Common myeloid progenitor, CD34-positive (primary cell): ENCODE data around the gene PI4K2A.
"Not testable (repeated sequence)": the region's sequence is repeated elsewhere in the genome, so short reads cannot be mapped to it uniquely, and the experiment has no call there.

Source experiments
- CTCF ChIA-PET: fragments of 350-600 bp; sonication (Branson Sonifier 250); formaldehyde crosslinking; loops from one replicate; lab custom pipeline; 2021; ENCODE audit warnings: antibody characterized with exemption; lab: Charles Lee
- POLR2A ChIA-PET: fragments of 350-600 bp; sonication (Branson Sonifier 250); formaldehyde crosslinking; loops from one replicate; lab custom pipeline; 2021; ENCODE audit warnings: antibody characterized with exemption; lab: Charles Lee
- DNase-seq, 3 donors: peaks; one replicate each; pipeline versions ENCODE4 v3.0.0 to v3.0.0-alpha.2; 2013
- H3K27ac ChIP-seq, 2 experiments: 1 replicate in 1 of 2; 2 replicates in 1 of 2; pipeline ENCODE4 v1.7.0; 2013; ENCODE audit warnings: inconsistent platforms in 2 of 2, low read length in 2 of 2, mild to moderate bottlenecking in 2 of 2, low read depth in 1 of 2, moderate library complexity in 1 of 2; ENCODE audit not compliant: severe bottlenecking in 2 of 2, insufficient read depth in 1 of 2, poor library complexity in 1 of 2
- H3K27me3 ChIP-seq, 5 experiments: replicated peaks in 2 of 5; 1 replicate in 3 of 5; 2 replicates in 2 of 5; pipeline versions ENCODE4 v1.6.1 to v1.7.0; 2013; ENCODE audit warnings: low read length in 4 of 5, mild to moderate bottlenecking in 2 of 5, moderate library complexity in 2 of 5, inconsistent platforms in 1 of 5; ENCODE audit not compliant: insufficient read depth in 5 of 5, control insufficient read depth in 4 of 5
- H3K36me3 ChIP-seq, 4 experiments: 1 replicate in 2 of 4; 2 replicates in 2 of 4; pipeline versions ENCODE4 v1.6.1 to v1.7.0; 2013; ENCODE audit warnings: low read length in 3 of 4, control low read depth in 1 of 4, mild to moderate bottlenecking in 1 of 4; ENCODE audit not compliant: control insufficient read depth in 4 of 4, insufficient read depth in 4 of 4
- H3K4me1 ChIP-seq, 4 experiments: 1 replicate in 3 of 4; 2 replicates in 1 of 4; pipeline versions ENCODE4 v1.6.1 to v1.7.1; 2013; ENCODE audit warnings: low read length in 3 of 4, mild to moderate bottlenecking in 3 of 4, control low read depth in 1 of 4, inconsistent platforms in 1 of 4, moderate library complexity in 1 of 4; ENCODE audit not compliant: control insufficient read depth in 4 of 4, insufficient read depth in 4 of 4; ENCODE audit errors: control extremely low read depth in 1 of 4
- H3K4me3 ChIP-seq, 7 experiments: 1 replicate in 4 of 7; 2 replicates in 3 of 7; pipeline versions ENCODE4 v1.5.1 to v1.7.0; 2013; ENCODE audit warnings: mild to moderate bottlenecking in 7 of 7, low read length in 6 of 7, moderate library complexity in 6 of 7, inconsistent platforms in 2 of 7, low read depth in 2 of 7, control low read depth in 1 of 7; ENCODE audit not compliant: insufficient read depth in 4 of 7, control insufficient read depth in 1 of 7; ENCODE audit errors: extremely low read depth in 1 of 7
- H3K9me3 ChIP-seq, 5 experiments: 1 replicate in 4 of 5; 2 replicates in 1 of 5; pipeline versions ENCODE4 v1.6.1 to v1.7.1; 2013; ENCODE audit warnings: low read length in 4 of 5, mild to moderate bottlenecking in 2 of 5, inconsistent platforms in 1 of 5, low read depth in 1 of 5, moderate library complexity in 1 of 5; ENCODE audit not compliant: control insufficient read depth in 4 of 5, insufficient read depth in 2 of 5; ENCODE audit errors: control extremely low read depth in 1 of 5
- WGBS: methylation state at CpG from one replicate; pipeline ENCODE4 v1.1.5; 2013; ENCODE audit not compliant: insufficient coverage; 5-methylcytosine and 5-hydroxymethylcytosine counted together

Gene PI4K2A

GRCh38 chr10:97682042-97682441, 41.6 kb downstream of the PI4K2A start:
- CTCF ChIA-PET: interaction anchor here (1.0 to 3.6 kb wide), 6 partner anchors 8 to 66 kb away, joined by 3 to 24 read pairs (median 6); no protein-coding TSS in a partner anchor
- H3K36me3 ChIP-seq: peaks cover 0 to 11% (median 9%) of the 10 kb centered on the region in 4 experiments
- H3K4me1 ChIP-seq: peaks cover 0 to 19% (median 11%) of the 10 kb centered on the region in 4 experiments
- H3K9me3 ChIP-seq: no peaks in the 10 kb centered on the region
- WGBS: 95% methylated on average over 4 of the region's 4 CpGs
- no peak overlapping the region for H3K4me3 ChIP-seq
- H3K27ac ChIP-seq: no peak overlapping the region
- no peak for DNase-seq
- no peaks in the 10 kb centered on the region for H3K27me3 ChIP-seq
- POLR2A ChIA-PET: interaction anchor here (0.7 kb wide), 1 partner anchor 22 kb away, joined by 3 read pairs; no protein-coding TSS in a partner anchor

DNA sequence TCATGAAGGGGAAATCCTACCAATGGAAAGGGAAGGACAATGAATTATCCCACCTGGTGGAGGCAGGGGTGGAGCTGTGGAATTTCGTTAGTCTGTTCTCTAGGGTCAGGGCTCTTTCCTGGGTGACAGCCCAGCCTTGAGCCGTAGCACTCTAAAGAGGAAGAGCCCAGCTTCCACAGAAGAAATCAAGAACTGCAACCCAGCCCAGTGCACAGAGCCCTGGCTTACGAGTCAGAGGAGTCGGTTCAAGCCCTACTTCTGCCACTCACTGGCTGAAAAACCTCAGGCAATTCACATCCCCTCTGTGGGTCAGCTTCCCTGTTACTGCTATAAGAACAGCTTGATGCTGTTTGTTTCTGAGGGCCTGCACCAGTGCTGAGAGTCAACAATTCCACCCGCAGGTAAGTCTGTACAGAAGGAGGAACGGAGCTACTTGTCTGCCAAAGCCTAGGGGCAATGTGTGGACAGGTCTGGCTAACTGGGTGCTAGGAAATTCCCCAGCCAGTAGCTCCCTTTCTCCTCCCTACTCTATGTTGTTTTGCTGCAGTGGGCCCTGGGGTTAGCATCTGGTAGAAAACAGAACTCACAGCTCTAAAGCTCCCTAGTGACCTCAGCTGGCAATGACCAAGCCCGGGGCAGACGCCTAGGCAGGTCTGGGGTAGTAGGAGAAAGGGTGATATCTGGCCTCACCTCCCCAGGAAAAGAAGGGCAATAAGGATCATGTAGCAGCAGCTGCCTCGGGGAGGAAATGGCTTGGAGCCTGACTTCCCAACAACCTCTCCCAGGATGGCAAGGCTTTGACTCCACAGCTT, 43.3 kb downstream of the PI4K2A start:
- Histone ChIP-seq H3K4me3 (no peak overlapping the region), H3K27me3 (no peaks in the 10 kb centered on the region), H3K4me1 (peaks cover 0 to 30% (median 22%) of the 10 kb centered on the region in 4 experiments), H3K9me3 (no peaks in the 10 kb centered on the region), H3K27ac (peak overlapping the region in 1 of 2 experiments; percentile 11), H3K36me3 (peaks cover 0 to 3% (median 0%) of the 10 kb centered on the region in 4 experiments)
- ChIA-PET CTCF (interaction anchor here (0.8 to 3.6 kb wide), 9 partner anchors 10 to 185 kb away, joined by 3 to 24 read pairs (median 6); no protein-coding TSS in a partner anchor), POLR2A (interaction anchor here (0.6 kb wide), 1 partner anchor 92 kb away, joined by 6 read pairs; no protein-coding TSS in a partner anchor)
- DNase-seq: no peak
- 82% methylated on average over 8 of the region's 9 CpGs for WGBS

DNA sequence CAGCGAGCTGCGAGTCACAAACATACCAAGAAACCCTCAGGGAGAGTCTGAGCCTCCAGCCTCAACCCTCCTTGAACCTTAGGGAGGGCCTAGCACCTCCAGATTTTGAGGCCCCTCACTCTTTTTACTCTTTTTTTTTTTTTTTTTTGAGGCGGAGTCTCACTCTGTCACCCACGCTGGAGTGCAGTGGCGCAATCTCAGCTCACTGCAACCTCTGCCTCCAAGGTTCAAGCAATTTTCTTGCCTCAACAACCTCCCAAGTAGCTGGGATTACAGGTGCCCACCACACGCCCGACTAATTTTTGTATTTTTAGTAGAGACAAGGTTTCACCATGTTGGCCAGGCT, 43.9 kb downstream of the PI4K2A start:
- H3K4me3 ChIP-seq, H3K27ac ChIP-seq, H3K36me3 ChIP-seq, H3K27me3 ChIP-seq, POLR2A ChIA-PET, H3K9me3 ChIP-seq, DNase-seq: not testable (repeated sequence)
- 100% methylated on average over 5 of the region's 7 CpGs for WGBS
- peaks cover 0 to 30% (median 22%) of the 10 kb centered on the region in 4 experiments for H3K4me1 ChIP-seq
- CTCF ChIA-PET: interaction anchor here (0.8 to 3.6 kb wide), 8 partner anchors 11 to 185 kb away, joined by 3 to 24 read pairs (median 8); no protein-coding TSS in a partner anchor

DNA sequence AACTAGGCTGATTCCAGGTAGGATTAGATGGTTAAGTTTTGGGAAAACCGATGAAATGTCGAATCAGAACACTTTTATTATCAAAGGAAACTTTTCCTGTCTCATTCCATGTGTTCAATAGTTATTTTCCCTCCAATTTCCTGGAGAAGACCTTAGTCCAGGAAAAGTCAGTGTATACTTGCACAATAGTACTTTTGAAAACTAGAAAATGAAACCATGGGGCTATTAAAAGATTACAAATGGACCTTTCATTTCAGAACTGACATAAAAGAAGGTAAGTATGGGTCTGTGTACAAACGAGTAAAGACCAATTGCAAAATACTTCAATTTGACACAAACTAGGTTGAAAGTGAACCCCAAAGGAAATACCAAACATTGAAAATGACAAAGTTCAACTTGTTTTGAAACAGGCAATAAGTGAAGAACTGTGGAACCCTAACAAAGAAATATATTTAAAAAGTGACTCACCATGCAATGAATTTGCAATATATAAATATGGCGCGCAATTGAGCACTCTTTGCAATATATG, 44.5 kb downstream of the PI4K2A start:
- no peaks in the 10 kb centered on the region for H3K36me3 ChIP-seq
- no peak overlapping the region for H3K4me3 ChIP-seq
- DNase-seq: no peak
- POLR2A ChIA-PET: no interaction called here
- peaks cover 0 to 33% (median 23%) of the 10 kb centered on the region in 4 experiments for H3K4me1 ChIP-seq
- CTCF ChIA-PET: interaction anchor here (1.8 to 4.1 kb wide), 3 partner anchors 8 to 27 kb away, joined by 4 to 54 read pairs (median 24); no protein-coding TSS in a partner anchor
- WGBS: 100% methylated on average over 2 of the region's 5 CpGs
- H3K27me3 ChIP-seq: no peaks in the 10 kb centered on the region
- no peak overlapping the region for H3K27ac ChIP-seq
- H3K9me3 ChIP-seq: no peaks in the 10 kb centered on the region

GRCh38 chr10:97685395-97685958, 45.0 kb downstream of the PI4K2A start:
- Histone ChIP-seq H3K9me3 (no peaks in the 10 kb centered on the region), H3K4me3 (no peak overlapping the region), H3K4me1 (peaks cover 0 to 33% (median 23%) of the 10 kb centered on the region in 4 experiments), H3K27me3 (no peaks in the 10 kb centered on the region), H3K36me3 (no peaks in the 10 kb centered on the region), H3K27ac (no peak overlapping the region)
- POLR2A ChIA-PET: no interaction called here
- 86% methylated on average over 2 of the region's 2 CpGs for WGBS
- CTCF ChIA-PET: interaction anchor here (1.7 to 4.2 kb wide), 6 partner anchors 9 to 28 kb away, joined by 4 to 54 read pairs (median 14); partner anchors contain the start of gene MARVELD1
- DNase-seq: peak; percentile 22 to 41 (median 34)

DNA sequence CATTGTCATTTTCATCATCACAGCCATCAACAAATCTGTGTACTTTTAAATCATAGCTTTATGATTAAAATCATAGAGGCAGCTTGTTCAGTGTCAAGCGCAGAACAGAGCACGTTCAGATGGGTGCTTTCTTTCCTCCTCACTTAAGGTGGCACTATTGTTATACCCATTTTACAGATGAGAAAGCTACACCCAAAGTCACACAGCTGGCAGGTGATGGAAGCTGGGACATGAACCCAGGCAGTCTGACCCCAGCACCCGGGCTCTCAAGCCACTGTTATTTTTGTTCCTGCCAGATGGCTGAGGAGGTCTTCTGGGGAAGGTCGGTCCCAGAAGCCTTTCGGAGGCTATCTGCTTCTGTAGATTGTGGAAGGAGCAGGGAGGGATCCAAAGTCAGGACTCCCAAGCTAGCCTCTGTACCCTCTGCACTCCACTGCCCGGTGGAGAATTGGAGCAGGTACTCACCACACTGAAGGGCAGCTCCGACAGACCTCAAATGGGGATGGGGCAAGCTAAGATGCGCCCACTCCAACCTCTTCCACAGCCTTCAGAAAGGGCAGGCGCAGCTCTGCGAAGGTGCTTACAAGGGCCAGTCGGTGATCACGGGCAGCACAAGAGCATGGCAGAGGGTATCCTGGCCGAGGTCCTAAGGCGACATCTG, 46.0 kb downstream of the PI4K2A start:
- DNase-seq: no peak
- peaks cover 0 to 33% (median 23%) of the 10 kb centered on the region in 4 experiments for H3K4me1 ChIP-seq
- POLR2A ChIA-PET: interaction anchor here (0.8 to 1.8 kb wide), 2 partner anchors 15 to 18 kb away, joined by 3 to 6 read pairs; no protein-coding TSS in a partner anchor

More for the DNA sequence above, 46.0 kb downstream of the PI4K2A start:
- H3K4me3 ChIP-seq: peak overlapping the region; percentile 51 to 86 (median 74)
- WGBS: 5% methylated on average over 11 of the region's 14 CpGs
- CTCF ChIA-PET: interaction anchor here (1.2 to 4.2 kb wide), 11 partner anchors 10 to 81 kb away, joined by 3 to 54 read pairs (median 6); partner anchors contain the start of genes MARVELD1 and ZFYVE27
- no peaks in the 10 kb centered on the region for H3K36me3 ChIP-seq
- H3K27me3 ChIP-seq: no peaks in the 10 kb centered on the region
- peak overlapping the region; percentile 40 to 47 for H3K27ac ChIP-seq
- no peaks in the 10 kb centered on the region for H3K9me3 ChIP-seq
